IMR-90 (cell line): ENCODE measurements around the gene DONSON. TPM values are rescaled to one million over a fixed set of nuclear protein-coding genes. Genes with fewer than 3 reads are reported as not detected.

Experiments
- ATAC-seq: fragments of 200-7000 bp; cut with Tn5 transposase; 2 replicates; pipeline ENCODE4 v1.9.1; 2020; ENCODE audit warnings: low read depth, mild to moderate bottlenecking, moderate library complexity
- BruUV-seq: library from RNA; stranded (reverse); fragments of 400-500 nt; replicated peaks from 2 replicates; lab custom pipeline; 2021; lab: Mats Ljungman, UMichigan
- CTCF ChIA-PET: fragments of 300-600 bp; formaldehyde crosslinking; extraction: SDS; loops from one replicate; lab custom pipeline; 2021; ENCODE audit warnings: antibody characterized with exemption; lab: Yijun Ruan, JAX
- POLR2A ChIA-PET: fragments of 300-600 bp; sonication (Branson Sonifier 250); formaldehyde crosslinking; loops from one replicate; lab custom pipeline; 2022; ENCODE audit warnings: antibody characterized with exemption; ENCODE audit not compliant: unreplicated experiment; lab: Charles Lee
- DNase-seq: peaks from one replicate; pipeline ENCODE4 v3.0.0; 2013
- H2AFZ ChIP-seq: replicated peaks from 2 replicates; pipeline ENCODE3; 2013; ENCODE audit warnings: low read length, mild to moderate bottlenecking; ENCODE audit not compliant: poor library complexity
- H2AK5ac ChIP-seq: 2 replicates; pipeline ENCODE4 v1.6.1; 2013; ENCODE audit warnings: low read depth, low read length, inconsistent platforms
- H2AK9ac ChIP-seq: replicated peaks from 2 replicates; pipeline ENCODE3; 2013; ENCODE audit warnings: mild to moderate bottlenecking, low read depth, low read length, moderate library complexity; ENCODE audit not compliant: poor library complexity
- H2BK120ac ChIP-seq: 2 replicates; pipeline ENCODE4 v1.6.1; 2013; ENCODE audit warnings: low read depth, low read length, inconsistent platforms
- H2BK15ac ChIP-seq: 3 replicates; pipeline ENCODE4 v1.6.1; 2013; ENCODE audit warnings: low read depth, low read length, inconsistent platforms
- H2BK20ac ChIP-seq: 2 replicates; pipeline ENCODE4 v1.6.1; 2013; ENCODE audit warnings: low read depth, mild to moderate bottlenecking, inconsistent platforms, low read length, moderate library complexity
- H2BK5ac ChIP-seq: 2 replicates; pipeline ENCODE4 v1.6.1; 2013; ENCODE audit warnings: mild to moderate bottlenecking, low read depth, low read length, inconsistent platforms; ENCODE audit not compliant: poor library complexity, severe bottlenecking
- H3K14ac ChIP-seq: replicated peaks from 2 replicates; pipeline ENCODE4 v1.6.1; 2013; ENCODE audit warnings: low read depth, low read length, inconsistent platforms
- H3K18ac ChIP-seq: 2 replicates; pipeline ENCODE4 v1.6.1; 2013; ENCODE audit warnings: low read depth, low read length, control low read depth
- H3K23ac ChIP-seq: 2 replicates; pipeline ENCODE4 v1.6.1; 2013; ENCODE audit warnings: low read depth, low read length, inconsistent platforms
- H3K27ac ChIP-seq: 2 replicates; pipeline ENCODE4 v1.5.1; 2013; ENCODE audit warnings: mild to moderate bottlenecking, control low read depth, low read length; ENCODE audit not compliant: insufficient read depth
- H3K27me3 ChIP-seq: 2 replicates; pipeline ENCODE4 v1.6.1; 2013; ENCODE audit warnings: low read length; ENCODE audit not compliant: control insufficient read depth, insufficient read depth
- H3K36me3 ChIP-seq: 2 replicates; pipeline ENCODE4 v1.6.1; 2013; ENCODE audit warnings: low read length, mixed read lengths; ENCODE audit not compliant: control insufficient read depth, insufficient read depth
- H3K4ac ChIP-seq: 2 replicates; pipeline ENCODE4 v1.6.1; 2013; ENCODE audit warnings: low read depth, low read length, inconsistent platforms
- H3K4me1 ChIP-seq: 2 replicates; pipeline ENCODE4 v1.6.1; 2013; ENCODE audit warnings: low read length, mixed read lengths; ENCODE audit not compliant: control insufficient read depth, insufficient read depth
- H3K4me2 ChIP-seq: 2 replicates; pipeline ENCODE4 v1.6.1; 2013; ENCODE audit warnings: low read depth, mild to moderate bottlenecking, control low read depth, low read length, moderate library complexity
- H3K4me3 ChIP-seq: 2 replicates; pipeline ENCODE4 v1.5.1; 2013; ENCODE audit warnings: low read depth, mild to moderate bottlenecking, control low read depth, low read length, moderate library complexity; ENCODE audit not compliant: insufficient read depth
- H3K56ac ChIP-seq: 2 replicates; pipeline ENCODE4 v1.6.1; 2013; ENCODE audit warnings: low read length, inconsistent platforms; ENCODE audit not compliant: insufficient read depth; ENCODE audit errors: extremely low read depth
- H3K79me1 ChIP-seq, 2 experiments: 2 replicates each; pipeline ENCODE4 v1.6.1; 2013; ENCODE audit warnings: low read length in 2 of 2, inconsistent platforms in 1 of 2, low read depth in 1 of 2
- H3K9ac ChIP-seq: 2 replicates; pipeline ENCODE4 v1.6.1; 2013; ENCODE audit warnings: low read depth, low read length, control low read depth
- H3K9me1 ChIP-seq: 2 replicates; pipeline ENCODE4 v1.6.1; 2013; ENCODE audit warnings: low read length, inconsistent platforms; ENCODE audit not compliant: insufficient read depth
- H3K9me3 ChIP-seq: 2 replicates; pipeline ENCODE4 v1.6.1; 2013; ENCODE audit warnings: low read length; ENCODE audit not compliant: control insufficient read depth, insufficient read depth
- H4K20me1 ChIP-seq: 2 replicates; pipeline ENCODE4 v1.6.1; 2013; ENCODE audit warnings: low read length, inconsistent platforms; ENCODE audit not compliant: insufficient read depth
- H4K5ac ChIP-seq: 2 replicates; pipeline ENCODE4 v1.6.1; 2013; ENCODE audit warnings: mild to moderate bottlenecking, low read depth, low read length, control low read depth
- H4K8ac ChIP-seq, 2 experiments: 2 replicates each; pipeline ENCODE4 v1.6.1; 2013; ENCODE audit warnings: low read depth in 2 of 2, low read length in 2 of 2, control low read depth in 1 of 2, inconsistent platforms in 1 of 2
- H4K91ac ChIP-seq: 2 replicates; pipeline ENCODE4 v1.6.1; 2013; ENCODE audit warnings: low read depth, low read length, inconsistent platforms; ENCODE audit not compliant: insufficient read depth
- FOS ChIP-seq: fragments of 150-350 bp; IDR thresholded peaks from 2 replicates; pipeline ENCODE4 v1.6.1; 2016; ENCODE audit warnings: low read depth, low read length
- MAZ ChIP-seq: IDR thresholded peaks from 2 replicates; pipeline ENCODE4 v1.6.1; 2012; ENCODE audit warnings: low read depth, mild to moderate bottlenecking, low read length, improper control_type of control experiment, moderate library complexity, borderline replicate concordance
- NFE2L2 ChIP-seq: fragments of 150-350 bp; IDR thresholded peaks from 2 replicates; pipeline ENCODE4 v1.6.1; 2016; ENCODE audit warnings: low read depth, mild to moderate bottlenecking, low read length
- RFX5 ChIP-seq: IDR thresholded peaks from 2 replicates; pipeline ENCODE4 v1.8.0; 2012; ENCODE audit warnings: low read depth, mild to moderate bottlenecking, low read length, moderate library complexity
- USF2 ChIP-seq: fragments of 150-350 bp; IDR thresholded peaks from 2 replicates; pipeline ENCODE4 v1.6.1; 2017; ENCODE audit warnings: mild to moderate bottlenecking, antibody characterized with exemption, low read length, low read depth
- WGBS, 2 experiments: methylation state at CpG; one replicate each; pipeline versions ENCODE4 v1.1.5 to v1.1.7; 2013; ENCODE audit warnings: missing lambda C conversion rate in 2 of 2; ENCODE audit not compliant: insufficient read length in 1 of 2; ENCODE audit errors: extremely low coverage in 2 of 2; 5-methylcytosine and 5-hydroxymethylcytosine counted together
- dilution Hi-C: fragments of 300-500 bp; cut with HindIII; formaldehyde crosslinking; loops from one replicate; pipeline ENCODE4 v1.14.3; 2018; ENCODE audit warnings: low sequenced_read_pairs; ENCODE audit not compliant: unreplicated experiment
- in situ Hi-C: fragments of 300-500 bp; cut with MboI; formaldehyde crosslinking; loops from 3 replicates; pipeline ENCODE4 v1.14.3; 2019; ENCODE audit warnings: low sequenced_read_pairs, inconsistent platforms, mixed read lengths
- intact Hi-C: fragments of 100-400 bp; cut with micrococcal nuclease; formaldehyde crosslinking; loops from 2 replicates; pipeline ENCODE4 v1.10.0; 2022
- polyA plus RNA-seq, 3 experiments: library from polyadenylated mRNA; depleted of rRNA; stranded (reverse); fragments of >200 nt; gene quantifications; 2 replicates each; pipeline ENCODE4 v1.2.3, GENCODE V29; 2012; ENCODE audit warnings: low replicate concordance in 1 of 3
- total RNA-seq: library from RNA; depleted of rRNA; stranded (reverse); fragments of >200 nt; gene quantifications from 2 replicates; pipeline ENCODE4 v1.2.3, GENCODE V29; 2012

DONSON gene
- total and polyA plus RNA-seq, 2 of the 4 experiments (the other 2 are of a cell fraction) = 14.3 to 16.6 TPM

GRCh38 chr21:33546086-33546485 lies 42.4 kb downstream of the DONSON start:
- peaks cover 4% of the 10 kb centered on the region for H3K9me1 ChIP-seq
- H3K79me1 ChIP-seq = peaks cover 9 to 30% of the 10 kb centered on the region in 2 experiments
- dilution Hi-C loops = no loop called here
- H2AFZ ChIP-seq = no peak overlapping the region
- H3K27ac ChIP-seq = no peak overlapping the region
- DNase-seq = no peak
- no peak overlapping the region for H3K4me2 ChIP-seq
- no peak overlapping the region for H3K4me3 ChIP-seq
- intact Hi-C loops = no loop called here
- no peaks in the 10 kb centered on the region for H3K27me3 ChIP-seq
- in situ Hi-C loops = no loop called here
- H2AK9ac ChIP-seq = no peak overlapping the region
- TF ChIP-seq NFE2L2 (no peak), FOS (no peak), RFX5 (no peak), USF2 (no peak), MAZ (no peak)
- H4K8ac ChIP-seq = no peak overlapping the region
- no peak overlapping the region for H2BK15ac ChIP-seq
- H3K14ac ChIP-seq = no peak overlapping the region
- H3K4ac ChIP-seq = no peak overlapping the region
- no peak overlapping the region for H3K18ac ChIP-seq
- no peak overlapping the region for H2BK120ac ChIP-seq
- no peak overlapping the region for H4K91ac ChIP-seq
- H3K9me3 ChIP-seq = no peaks in the 10 kb centered on the region
- ChIA-PET CTCF (interaction anchor here (1.4 kb wide), 1 partner anchor 60 kb away, joined by 3 read pairs; no protein-coding TSS in a partner anchor), POLR2A (no interaction called here)
- H3K36me3 ChIP-seq = peaks cover 25% of the 10 kb centered on the region
- H4K5ac ChIP-seq = no peak overlapping the region
- H2AK5ac ChIP-seq = no peak overlapping the region
- H2BK5ac ChIP-seq = no peak overlapping the region
- no peaks in the 10 kb centered on the region for H3K4me1 ChIP-seq
- H3K23ac ChIP-seq = no peak overlapping the region
- H3K56ac ChIP-seq = no peak overlapping the region
- no peak overlapping the region for H3K9ac ChIP-seq
- ATAC-seq = no peak
- no peak overlapping the region for H2BK20ac ChIP-seq
- WGBS, 2 experiments = 100% methylated on average over 1 of the region's 3 CpGs
- peaks cover 67% of the 10 kb centered on the region for H4K20me1 ChIP-seq
- BruUV-seq = no TSS peak
